ENCODE results near the gene DMRT1. TPM values are rescaled to one million over a fixed set of nuclear protein-coding genes. Genes with fewer than 3 reads are reported as not detected.

The DMRT1 gene
- total and polyA plus RNA-seq, 9 of the 15 experiments (the other 6 are each of a cell fraction or from before 2014, with no cell fraction given), result not detected

DNA sequence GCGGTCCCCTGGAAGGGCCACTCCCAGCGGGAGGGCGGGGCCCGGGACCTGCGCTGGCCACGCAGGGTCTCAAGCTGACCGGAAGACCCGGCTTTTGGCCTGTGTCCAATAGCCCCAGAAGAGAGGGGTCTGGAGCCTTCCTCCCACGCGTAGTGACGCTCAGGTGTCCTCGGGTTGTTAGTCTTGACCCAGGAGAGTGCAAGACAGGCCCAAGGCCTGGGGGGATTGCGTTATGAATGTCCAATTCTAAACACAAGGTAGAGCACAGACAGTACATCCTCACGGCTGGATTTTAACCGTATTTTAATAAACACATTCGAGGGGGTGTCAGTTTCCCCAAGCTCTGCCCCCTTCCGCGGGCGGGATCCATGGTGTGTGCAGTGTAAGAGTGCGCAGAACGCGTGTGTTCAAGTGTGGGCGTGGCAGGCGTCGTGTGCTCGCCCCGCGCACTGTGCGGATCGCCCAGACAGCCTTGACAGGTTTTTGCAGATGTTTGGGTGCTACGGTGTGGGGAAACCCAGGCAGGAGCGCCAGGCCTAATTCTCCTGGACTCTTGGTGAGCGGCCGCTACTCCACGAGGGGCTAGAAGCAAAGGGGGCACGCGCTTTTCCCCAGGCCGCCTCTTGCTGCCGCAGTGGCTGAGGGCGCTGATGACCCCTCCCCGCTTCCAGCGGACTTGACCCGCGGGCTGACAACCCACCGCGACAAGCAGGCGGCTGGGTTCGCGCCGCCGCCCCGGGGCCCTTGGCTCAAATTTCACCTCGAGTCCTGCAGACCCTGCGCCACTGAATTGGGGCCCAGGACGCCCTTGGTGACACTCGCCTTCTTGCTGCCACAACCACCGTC lies 128.9 kb downstream of the DMRT1 start (continued):
- no peak for TF ChIP-seq MAFG (tag; conservative IDR thresholded peaks at IDR 0.05)
- no peak for TF ChIP-seq CHCHD3 (CRISPR knock-in tag; IDR thresholded peaks at IDR 0.05)

DNA sequence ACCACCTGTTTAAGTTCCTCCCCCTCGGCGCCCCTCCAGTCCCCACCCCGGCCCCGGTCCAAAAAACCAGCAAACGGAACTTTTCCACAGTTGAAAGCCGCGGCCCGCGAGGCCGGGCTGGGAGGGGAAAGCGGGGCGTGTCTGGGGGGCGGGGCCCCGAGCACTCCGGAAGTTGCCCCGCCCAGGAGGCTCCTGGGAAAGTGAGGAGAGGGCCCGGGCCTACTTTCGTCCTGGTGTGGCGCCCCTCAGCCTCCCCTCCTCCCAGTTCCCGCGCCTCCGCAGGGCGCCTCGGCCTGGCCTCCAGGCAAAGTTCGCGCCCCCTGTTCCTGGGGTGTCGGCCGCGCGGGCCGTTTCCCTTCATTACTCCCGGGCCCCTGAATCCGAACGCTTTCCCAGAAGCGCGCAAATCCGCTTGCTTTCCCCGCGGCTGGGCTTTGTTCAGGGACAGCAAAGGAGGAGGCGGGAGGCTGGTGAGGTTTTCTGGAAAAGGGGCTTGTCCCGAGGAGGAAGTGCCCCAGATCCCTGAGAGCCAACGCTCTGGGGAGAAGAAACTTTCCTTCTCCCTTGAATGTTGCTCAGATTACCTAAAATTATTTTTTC lies 130.5 kb downstream of the DMRT1 start:
- H3K27ac ChIP-seq (ENCODE audit: extremely low read depth, low read depth, low read length), result no peak overlapping the region
- H3K4me2 ChIP-seq (ENCODE audit: insufficient read depth, low read length), result no peak overlapping the region
- H3K9me1 ChIP-seq (ENCODE audit: control insufficient read depth, insufficient read depth, low read length), result no peaks in the 10 kb centered on the region
- 5% methylated on average over 13 of the region's 42 CpGs for WGBS (ENCODE audit: insufficient coverage, low coverage, missing lambda C conversion rate)
- BruUV-seq (replicated peaks), result no TSS peak
- no peak overlapping the region for H3K9ac ChIP-seq (ENCODE audit: insufficient read depth in 1 of 2, low read depth in 2 of 2, low read length in 2 of 2)
- intact Hi-C loops (cut with micrococcal nuclease), result no loop called here
- DNase-seq (ENCODE audit: extremely low read depth in 1 of 4, low spot score in 3 of 4) (peak in 2 of 4 experiments; percentile 8 to 14), ATAC-seq (no peak), FAIRE-seq (no peak)
- CTCF ChIA-PET (ENCODE audit: low intra/inter-chr PET ratio), result no interaction called here
- POLR2A ChIA-PET, result no interaction called here
- H3K9me3 ChIP-seq (replicated peaks; ENCODE audit: control insufficient read depth, insufficient read depth, low read depth, low read length), result no peaks in the 10 kb centered on the region
- H4K20me1 ChIP-seq (replicated peaks; ENCODE audit: control insufficient read depth, insufficient read depth, low read length), result no peaks in the 10 kb centered on the region
- H3K4me3 ChIP-seq, result no peak overlapping the region
- H3K79me2 ChIP-seq (ENCODE audit: control insufficient read depth, insufficient read depth, low read length), result no peaks in the 10 kb centered on the region
- H3K4me1 ChIP-seq (replicated peaks in 1 of 2; ENCODE audit: control insufficient read depth in 2 of 2, insufficient read depth in 2 of 2, low read length in 2 of 2), result no peaks in the 10 kb centered on the region; a peak in 1 of 5 replicates
- no peak overlapping the region for H2AFZ ChIP-seq (ENCODE audit: low read depth, low read length)
- peaks cover 0 to 30% of the 10 kb centered on the region in 2 experiments; a peak in 2 of 5 replicates for H3K27me3 ChIP-seq (ENCODE audit: control insufficient read depth in 2 of 2, insufficient read depth in 2 of 2, low read length in 2 of 2)
- in situ Hi-C loops (cut with MboI), result no loop called here
- no peaks in the 10 kb centered on the region for H3K36me3 ChIP-seq (ENCODE audit: control insufficient read depth, insufficient read depth, low read length)
- TF ChIP-seq, protein P1, sequence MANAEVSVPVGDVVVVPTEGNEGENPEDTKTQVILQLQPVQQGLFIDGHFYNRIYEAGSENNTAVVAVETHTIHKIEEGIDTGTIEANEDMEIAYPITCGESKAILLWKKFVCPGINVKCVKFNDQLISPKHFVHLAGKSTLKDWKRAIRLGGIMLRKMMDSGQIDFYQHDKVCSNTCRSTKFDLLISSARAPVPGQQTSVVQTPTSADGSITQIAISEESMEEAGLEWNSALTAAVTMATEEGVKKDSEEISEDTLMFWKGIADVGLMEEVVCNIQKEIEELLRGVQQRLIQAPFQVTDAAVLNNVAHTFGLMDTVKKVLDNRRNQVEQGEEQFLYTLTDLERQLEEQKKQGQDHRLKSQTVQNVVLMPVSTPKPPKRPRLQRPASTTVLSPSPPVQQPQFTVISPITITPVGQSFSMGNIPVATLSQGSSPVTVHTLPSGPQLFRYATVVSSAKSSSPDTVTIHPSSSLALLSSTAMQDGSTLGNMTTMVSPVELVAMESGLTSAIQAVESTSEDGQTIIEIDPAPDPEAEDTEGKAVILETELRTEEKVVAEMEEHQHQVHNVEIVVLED (CRISPR knock-in tag; IDR thresholded peaks at IDR 0.05), result no peak
- TF ChIP-seq PTBP1 (IDR thresholded peaks at IDR 0.05; ENCODE audit: low read depth, low read length) (no peak), ZNF133 (CRISPR knock-in tag; IDR thresholded peaks at IDR 0.05) (no peak), HMG20B (CRISPR knock-in tag; IDR thresholded peaks at IDR 0.05) (no peak), NR2F6 (CRISPR knock-in tag; IDR thresholded peaks at IDR 0.05) (no peak), PHB2 (IDR thresholded peaks at IDR 0.05; ENCODE audit: low read depth) (no peak), ZNF408 (CRISPR knock-in tag; IDR thresholded peaks at IDR 0.05; ENCODE audit: low read depth) (no peak), ZNF764 (CRISPR knock-in tag; IDR thresholded peaks at IDR 0.05; ENCODE audit: low read depth) (no peak), ZNF146 (CRISPR knock-in tag; IDR thresholded peaks at IDR 0.05; ENCODE audit: unreplicated experiment) (no peak)
- TF ChIP-seq, protein P2, sequence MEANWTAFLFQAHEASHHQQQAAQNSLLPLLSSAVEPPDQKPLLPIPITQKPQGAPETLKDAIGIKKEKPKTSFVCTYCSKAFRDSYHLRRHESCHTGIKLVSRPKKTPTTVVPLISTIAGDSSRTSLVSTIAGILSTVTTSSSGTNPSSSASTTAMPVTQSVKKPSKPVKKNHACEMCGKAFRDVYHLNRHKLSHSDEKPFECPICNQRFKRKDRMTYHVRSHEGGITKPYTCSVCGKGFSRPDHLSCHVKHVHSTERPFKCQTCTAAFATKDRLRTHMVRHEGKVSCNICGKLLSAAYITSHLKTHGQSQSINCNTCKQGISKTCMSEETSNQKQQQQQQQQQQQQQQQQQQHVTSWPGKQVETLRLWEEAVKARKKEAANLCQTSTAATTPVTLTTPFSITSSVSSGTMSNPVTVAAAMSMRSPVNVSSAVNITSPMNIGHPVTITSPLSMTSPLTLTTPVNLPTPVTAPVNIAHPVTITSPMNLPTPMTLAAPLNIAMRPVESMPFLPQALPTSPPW (CRISPR knock-in tag; IDR thresholded peaks at IDR 0.05), result no peak
- TF ChIP-seq, protein P3, sequence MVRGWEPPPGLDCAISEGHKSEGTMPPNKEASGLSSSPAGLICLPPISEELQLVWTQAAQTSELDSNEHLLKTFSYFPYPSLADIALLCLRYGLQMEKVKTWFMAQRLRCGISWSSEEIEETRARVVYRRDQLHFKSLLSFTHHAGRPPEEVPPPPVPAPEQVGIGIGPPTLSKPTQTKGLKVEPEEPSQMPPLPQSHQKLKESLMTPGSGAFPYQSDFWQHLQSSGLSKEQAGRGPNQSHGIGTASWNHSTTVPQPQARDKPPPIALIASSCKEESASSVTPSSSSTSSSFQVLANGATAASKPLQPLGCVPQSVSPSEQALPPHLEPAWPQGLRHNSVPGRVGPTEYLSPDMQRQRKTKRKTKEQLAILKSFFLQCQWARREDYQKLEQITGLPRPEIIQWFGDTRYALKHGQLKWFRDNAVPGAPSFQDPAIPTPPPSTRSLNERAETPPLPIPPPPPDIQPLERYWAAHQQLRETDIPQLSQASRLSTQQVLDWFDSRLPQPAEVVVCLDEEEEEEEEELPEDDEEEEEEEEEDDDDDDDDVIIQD (CRISPR knock-in tag; IDR thresholded peaks at IDR 0.05), result no peak
- TF ChIP-seq, protein P4, sequence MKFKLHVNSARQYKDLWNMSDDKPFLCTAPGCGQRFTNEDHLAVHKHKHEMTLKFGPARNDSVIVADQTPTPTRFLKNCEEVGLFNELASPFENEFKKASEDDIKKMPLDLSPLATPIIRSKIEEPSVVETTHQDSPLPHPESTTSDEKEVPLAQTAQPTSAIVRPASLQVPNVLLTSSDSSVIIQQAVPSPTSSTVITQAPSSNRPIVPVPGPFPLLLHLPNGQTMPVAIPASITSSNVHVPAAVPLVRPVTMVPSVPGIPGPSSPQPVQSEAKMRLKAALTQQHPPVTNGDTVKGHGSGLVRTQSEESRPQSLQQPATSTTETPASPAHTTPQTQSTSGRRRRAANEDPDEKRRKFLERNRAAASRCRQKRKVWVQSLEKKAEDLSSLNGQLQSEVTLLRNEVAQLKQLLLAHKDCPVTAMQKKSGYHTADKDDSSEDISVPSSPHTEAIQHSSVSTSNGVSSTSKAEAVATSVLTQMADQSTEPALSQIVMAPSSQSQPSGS (CRISPR knock-in tag; IDR thresholded peaks at IDR 0.05), result no peak

Measured in K562 (cell line).